ENCODE data around the gene REPS1.
"Not testable (repeated sequence)": the region's sequence is repeated elsewhere in the genome, so short reads cannot be mapped to it uniquely, and the experiment has no call there.

- TF ChIP-seq, protein P1, sequence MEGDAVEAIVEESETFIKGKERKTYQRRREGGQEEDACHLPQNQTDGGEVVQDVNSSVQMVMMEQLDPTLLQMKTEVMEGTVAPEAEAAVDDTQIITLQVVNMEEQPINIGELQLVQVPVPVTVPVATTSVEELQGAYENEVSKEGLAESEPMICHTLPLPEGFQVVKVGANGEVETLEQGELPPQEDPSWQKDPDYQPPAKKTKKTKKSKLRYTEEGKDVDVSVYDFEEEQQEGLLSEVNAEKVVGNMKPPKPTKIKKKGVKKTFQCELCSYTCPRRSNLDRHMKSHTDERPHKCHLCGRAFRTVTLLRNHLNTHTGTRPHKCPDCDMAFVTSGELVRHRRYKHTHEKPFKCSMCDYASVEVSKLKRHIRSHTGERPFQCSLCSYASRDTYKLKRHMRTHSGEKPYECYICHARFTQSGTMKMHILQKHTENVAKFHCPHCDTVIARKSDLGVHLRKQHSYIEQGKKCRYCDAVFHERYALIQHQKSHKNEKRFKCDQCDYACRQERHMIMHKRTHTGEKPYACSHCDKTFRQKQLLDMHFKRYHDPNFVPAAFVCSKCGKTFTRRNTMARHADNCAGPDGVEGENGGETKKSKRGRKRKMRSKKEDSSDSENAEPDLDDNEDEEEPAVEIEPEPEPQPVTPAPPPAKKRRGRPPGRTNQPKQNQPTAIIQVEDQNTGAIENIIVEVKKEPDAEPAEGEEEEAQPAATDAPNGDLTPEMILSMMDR (CRISPR knock-in tag; IDR thresholded peaks at IDR 0.05) = not testable (repeated sequence)
- TF ChIP-seq NR2F2 (IDR thresholded peaks at IDR 0.05; ENCODE audit: borderline replicate concordance, low read depth); ZBTB7A (CRISPR knock-in tag; IDR thresholded peaks at IDR 0.05); EP300 (IDR thresholded peaks at IDR 0.05; ENCODE audit: low read depth in 2 of 2, low read length in 2 of 2); EP300 (CRISPR knock-in tag; IDR thresholded peaks at IDR 0.05; ENCODE audit: borderline replicate concordance); FIP1L1 (IDR thresholded peaks at IDR 0.05; ENCODE audit: borderline replicate concordance, insufficient read depth, low read depth, low read length); EZH2 (conservative IDR thresholded peaks at IDR 0.05; ENCODE audit: low read depth, low read length); NFIC (IDR thresholded peaks at IDR 0.05; ENCODE audit: low read length); ZFP36 (IDR thresholded peaks at IDR 0.05; ENCODE audit: borderline replicate concordance, low read depth, low read length, partially characterized antibody); POLR2AphosphoS5 (IDR thresholded peaks at IDR 0.05; ENCODE audit: low read depth, low read length); SSRP1 (CRISPR knock-in tag; IDR thresholded peaks at IDR 0.05); KAT7 (CRISPR knock-in tag; IDR thresholded peaks at IDR 0.05; ENCODE audit: borderline replicate concordance); ZNF781 (CRISPR knock-in tag; IDR thresholded peaks at IDR 0.05; ENCODE audit: borderline replicate concordance, not compliant biosample characterization); MAFK (conservative IDR thresholded peaks at IDR 0.05 in 1 of 2, IDR thresholded peaks at IDR 0.05 in 1 of 2; ENCODE audit: low read length in 2 of 2); POLR2A (IDR thresholded peaks at IDR 0.05; ENCODE audit: insufficient read depth in 1 of 2, low read depth in 2 of 2, low read length in 2 of 2): not testable (repeated sequence)
These were observed 4.9 kb upstream of the REPS1 start for GRCh38 chr6:138992965-138993364.
